H9 (cell line): ENCODE data around the gene EPB41L5. TPM values are rescaled to one million over a fixed set of nuclear protein-coding genes. Genes with fewer than 3 reads are reported as not detected.
"Not testable (repeated sequence)": the region's sequence is repeated elsewhere in the genome, so short reads cannot be mapped to it uniquely, and the experiment has no call there.

Source experiments
- DNase-seq: peaks from one replicate; pipeline ENCODE4 v3.0.0-alpha.2; 2017
- H2AFZ ChIP-seq: one replicate; pipeline ENCODE4 v1.6.1; 2013; ENCODE audit warnings: mild to moderate bottlenecking, low read length, control low read depth, moderate library complexity
- H2AK5ac ChIP-seq: 2 replicates; pipeline ENCODE4 v1.6.1; 2013; ENCODE audit warnings: low read length, control low read depth, mixed read lengths; ENCODE audit not compliant: insufficient read length
- H2BK120ac ChIP-seq: one replicate; pipeline ENCODE4 v1.6.1; 2013; ENCODE audit warnings: low read depth, mild to moderate bottlenecking, low read length, control low read depth, inconsistent platforms; ENCODE audit not compliant: poor library complexity, severe bottlenecking
- H2BK12ac ChIP-seq: 2 replicates; pipeline ENCODE4 v1.6.1; 2013; ENCODE audit warnings: low read length, control low read depth, mixed read lengths, low read depth; ENCODE audit not compliant: insufficient read length
- H2BK15ac ChIP-seq: 2 replicates; pipeline ENCODE4 v1.6.1; 2013; ENCODE audit warnings: low read depth, low read length, control low read depth
- H2BK20ac ChIP-seq: one replicate; pipeline ENCODE4 v1.6.1; 2013; ENCODE audit warnings: low read depth, mild to moderate bottlenecking, low read length, control low read depth, inconsistent platforms; ENCODE audit not compliant: poor library complexity, severe bottlenecking
- H2BK5ac ChIP-seq: 2 replicates; pipeline ENCODE4 v1.6.1; 2013; ENCODE audit warnings: low read length, control low read depth, mixed read lengths; ENCODE audit not compliant: insufficient read length
- H3K14ac ChIP-seq: 2 replicates; pipeline ENCODE4 v1.6.1; 2013; ENCODE audit warnings: low read length, control low read depth; ENCODE audit not compliant: insufficient read depth
- H3K18ac ChIP-seq: 2 replicates; pipeline ENCODE4 v1.6.1; 2013; ENCODE audit warnings: low read depth, mild to moderate bottlenecking, mixed read lengths, low read length, control low read depth; ENCODE audit not compliant: insufficient read length
- H3K23ac ChIP-seq: 2 replicates; pipeline ENCODE4 v1.6.1; 2013; ENCODE audit warnings: low read length, control low read depth, mixed read lengths, low read depth; ENCODE audit not compliant: insufficient read length
- H3K23me2 ChIP-seq: 2 replicates; pipeline ENCODE4 v1.6.1; 2013; ENCODE audit warnings: low read depth, mild to moderate bottlenecking, mixed read lengths, low read length, control low read depth; ENCODE audit not compliant: insufficient read length, poor library complexity, severe bottlenecking
- H3K27ac ChIP-seq: 2 replicates; pipeline ENCODE4 v1.5.1; 2013; ENCODE audit warnings: low read length, control low read depth, mixed read lengths, low read depth; ENCODE audit not compliant: insufficient read length
- H3K27me3 ChIP-seq: 2 replicates; pipeline ENCODE4 v1.6.1; 2013; ENCODE audit warnings: low read length, control low read depth, inconsistent platforms; ENCODE audit not compliant: insufficient read depth
- H3K4ac ChIP-seq: 2 replicates; pipeline ENCODE4 v1.6.1; 2013; ENCODE audit warnings: low read depth, mild to moderate bottlenecking, control low read depth, inconsistent platforms, low read length, moderate library complexity
- H3K4me1 ChIP-seq: 2 replicates; pipeline ENCODE4 v1.6.1; 2013; ENCODE audit warnings: low read length, control low read depth, inconsistent platforms; ENCODE audit not compliant: insufficient read depth
- H3K4me2 ChIP-seq: 2 replicates; pipeline ENCODE4 v1.6.1; 2013; ENCODE audit warnings: low read length, control low read depth, mixed read lengths; ENCODE audit not compliant: insufficient read length, insufficient read depth
- H3K56ac ChIP-seq: 2 replicates; pipeline ENCODE4 v1.6.1; 2013; ENCODE audit warnings: low read depth, mild to moderate bottlenecking, mixed read lengths, low read length, control low read depth; ENCODE audit not compliant: insufficient read length
- H3K79me1 ChIP-seq: 2 replicates; pipeline ENCODE4 v1.6.1; 2013; ENCODE audit warnings: low read depth, mild to moderate bottlenecking, moderate library complexity, low read length, control low read depth, inconsistent platforms; ENCODE audit not compliant: insufficient read depth, poor library complexity, severe bottlenecking
- H3K79me2 ChIP-seq: 2 replicates; pipeline ENCODE4 v1.6.1; 2013; ENCODE audit warnings: low read length, control low read depth, inconsistent platforms; ENCODE audit not compliant: insufficient read depth
- H3K9ac ChIP-seq: 2 replicates; pipeline ENCODE4 v1.6.1; 2013; ENCODE audit warnings: low read length, control low read depth, mixed read lengths; ENCODE audit not compliant: insufficient read length; ENCODE audit errors: extremely low read depth
- H3K9me3 ChIP-seq: one replicate; pipeline ENCODE4 v1.6.1; 2013; ENCODE audit warnings: low read depth, low read length, inconsistent platforms; ENCODE audit not compliant: control insufficient read depth
- H3T11ph ChIP-seq: one replicate; pipeline ENCODE4 v1.6.1; 2013; ENCODE audit warnings: mild to moderate bottlenecking, low read length, control low read depth, inconsistent platforms
- H4K20me1 ChIP-seq: one replicate; pipeline ENCODE4 v1.6.1; 2013; ENCODE audit not compliant: control insufficient read depth, insufficient read length, insufficient read depth
- H4K5ac ChIP-seq: 2 replicates; pipeline ENCODE4 v1.6.1; 2013; ENCODE audit warnings: low read depth, mild to moderate bottlenecking, mixed read lengths, low read length, control low read depth; ENCODE audit not compliant: insufficient read length
- H4K8ac ChIP-seq: replicated peaks from 2 replicates; pipeline ENCODE4 v1.6.1; 2013; ENCODE audit warnings: low read length, control low read depth, mixed read lengths, low read depth; ENCODE audit not compliant: insufficient read length
- H4K91ac ChIP-seq: 2 replicates; pipeline ENCODE4 v1.6.1; 2013; ENCODE audit warnings: low read depth, mild to moderate bottlenecking, moderate library complexity, mixed read lengths, low read length, control low read depth; ENCODE audit not compliant: insufficient read length
- H3K27ac Mint-ChIP-seq, 3 experiments: 2 replicates in 2 of 3; 3 replicates in 1 of 3; pipeline ENCODE4 v1.8.0; 2020 to 2021; ENCODE audit warnings: mixed read lengths in 3 of 3, mild to moderate bottlenecking in 1 of 3, moderate library complexity in 1 of 3
- H3K27me3 Mint-ChIP-seq: 2 replicates; pipeline ENCODE4 v1.8.0; 2021; ENCODE audit warnings: low read depth, mild to moderate bottlenecking, moderate library complexity, mixed read lengths
- H3K36me3 Mint-ChIP-seq, 3 experiments: 2 replicates in 2 of 3; 3 replicates in 1 of 3; pipeline ENCODE4 v1.8.0; 2020 to 2021; ENCODE audit warnings: low read depth in 3 of 3, mixed read lengths in 3 of 3; ENCODE audit not compliant: insufficient read depth in 1 of 3
- H3K4me1 Mint-ChIP-seq, 2 experiments: 2 replicates each; pipeline ENCODE4 v1.8.0; 2020; ENCODE audit warnings: mixed read lengths in 2 of 2
- H3K4me3 Mint-ChIP-seq, 2 experiments: 2 replicates in 1 of 2; 3 replicates in 1 of 2; pipeline ENCODE4 v1.8.0; 2020 to 2021; ENCODE audit warnings: mild to moderate bottlenecking in 2 of 2, mixed read lengths in 2 of 2, moderate library complexity in 1 of 2
- H3K9me3 Mint-ChIP-seq, 2 experiments: 2 replicates in 1 of 2; 3 replicates in 1 of 2; pipeline ENCODE4 v1.8.0; 2020; ENCODE audit warnings: mild to moderate bottlenecking in 2 of 2, mixed read lengths in 2 of 2, moderate library complexity in 1 of 2
- WGBS: extraction: QIAGEN DNeasy Blood & Tissue Kit; methylation state at CpG from one replicate; pipeline ENCODE4 v1.1.7; 2013; ENCODE audit warnings: missing lambda C conversion rate, low lambda C conversion rate, mixed read lengths; ENCODE audit not compliant: insufficient read length; ENCODE audit errors: extremely low coverage; 5-methylcytosine and 5-hydroxymethylcytosine counted together
- total RNA-seq: library from RNA; stranded (reverse); gene quantifications from 2 replicates; pipeline ENCODE4 v1.2.1, GENCODE V29; 2021
- TF ChIP-seq, protein P1 (sequence below): fragments of 200-600 bp; sonication (generic); conservative IDR thresholded peaks from 3 replicates; pipeline ENCODE4 v1.8.0; 2021; ENCODE audit warnings: antibody characterized with exemption, mild to moderate bottlenecking

The EPB41L5 gene
- total RNA-seq, 1 experiment from 2014 or later = 40.4 TPM

DNA sequence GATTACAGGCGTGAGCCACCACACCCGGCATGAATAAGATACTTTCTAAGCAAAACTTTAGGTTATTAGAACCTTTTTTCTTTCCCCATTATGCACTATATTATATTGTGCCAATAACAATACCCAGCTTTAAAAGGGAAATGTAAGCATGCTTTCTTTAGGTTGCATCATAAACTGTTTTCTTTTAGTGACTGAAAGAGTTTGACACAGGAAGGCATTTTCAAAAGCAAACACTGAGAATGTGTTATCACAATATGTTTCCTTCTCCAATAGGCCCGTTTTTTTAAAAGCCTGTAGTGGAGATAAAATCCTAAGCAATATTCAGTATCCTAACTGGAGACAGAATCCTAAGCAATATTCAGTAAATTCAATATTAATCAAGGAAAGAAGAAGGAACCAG is 16.7 kb upstream of the EPB41L5 start:
- H3T11ph ChIP-seq = no peak overlapping the region
- no peaks in the 10 kb centered on the region for H3K79me1 ChIP-seq
- Mint-ChIP-seq H3K9me3 (no peaks in the 10 kb centered on the region), H3K36me3 (no peaks in the 10 kb centered on the region), H3K27me3 (no peaks in the 10 kb centered on the region), H3K4me3 (no peak overlapping the region), H3K27ac (no peak overlapping the region; a peak in 1 of 7 replicates), H3K4me1 (peaks cover 0 to 4% of the 10 kb centered on the region in 2 experiments; a peak in 2 of 4 replicates)
- H3K4me1 ChIP-seq = no peaks in the 10 kb centered on the region
- H3K9me3 ChIP-seq = no peaks in the 10 kb centered on the region
- no peak overlapping the region for H3K9ac ChIP-seq
- no peak overlapping the region for H4K8ac ChIP-seq
- TF ChIP-seq, protein P1, sequence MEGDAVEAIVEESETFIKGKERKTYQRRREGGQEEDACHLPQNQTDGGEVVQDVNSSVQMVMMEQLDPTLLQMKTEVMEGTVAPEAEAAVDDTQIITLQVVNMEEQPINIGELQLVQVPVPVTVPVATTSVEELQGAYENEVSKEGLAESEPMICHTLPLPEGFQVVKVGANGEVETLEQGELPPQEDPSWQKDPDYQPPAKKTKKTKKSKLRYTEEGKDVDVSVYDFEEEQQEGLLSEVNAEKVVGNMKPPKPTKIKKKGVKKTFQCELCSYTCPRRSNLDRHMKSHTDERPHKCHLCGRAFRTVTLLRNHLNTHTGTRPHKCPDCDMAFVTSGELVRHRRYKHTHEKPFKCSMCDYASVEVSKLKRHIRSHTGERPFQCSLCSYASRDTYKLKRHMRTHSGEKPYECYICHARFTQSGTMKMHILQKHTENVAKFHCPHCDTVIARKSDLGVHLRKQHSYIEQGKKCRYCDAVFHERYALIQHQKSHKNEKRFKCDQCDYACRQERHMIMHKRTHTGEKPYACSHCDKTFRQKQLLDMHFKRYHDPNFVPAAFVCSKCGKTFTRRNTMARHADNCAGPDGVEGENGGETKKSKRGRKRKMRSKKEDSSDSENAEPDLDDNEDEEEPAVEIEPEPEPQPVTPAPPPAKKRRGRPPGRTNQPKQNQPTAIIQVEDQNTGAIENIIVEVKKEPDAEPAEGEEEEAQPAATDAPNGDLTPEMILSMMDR = no peak
- no peak overlapping the region for H4K5ac ChIP-seq
- DNase-seq = no peak
- H3K79me2 ChIP-seq = no peaks in the 10 kb centered on the region
- no peak overlapping the region for H3K27ac ChIP-seq
- H2BK120ac ChIP-seq = no peak overlapping the region
- H2AFZ ChIP-seq = no peak overlapping the region
- H3K14ac ChIP-seq = no peak overlapping the region
- no peak overlapping the region for H4K91ac ChIP-seq
- H3K23ac ChIP-seq = no peak overlapping the region
- H2BK5ac ChIP-seq = no peak overlapping the region
- no peaks in the 10 kb centered on the region for H3K27me3 ChIP-seq
- H2AK5ac ChIP-seq = no peak overlapping the region
- no peaks in the 10 kb centered on the region for H3K23me2 ChIP-seq
- no CpG with 5 or more reads among the region's 3 CpGs for WGBS
- H2BK20ac ChIP-seq = no peak overlapping the region
- no peak overlapping the region for H3K18ac ChIP-seq
- H2BK15ac ChIP-seq = no peak overlapping the region
- H3K4ac ChIP-seq = no peak overlapping the region
- H2BK12ac ChIP-seq = no peak overlapping the region
- H3K4me2 ChIP-seq = no peak overlapping the region
- H4K20me1 ChIP-seq = no peaks in the 10 kb centered on the region
- H3K56ac ChIP-seq = no peak overlapping the region

- not testable (repeated sequence) for H3K4ac ChIP-seq, H2BK15ac ChIP-seq, H3K4me3 Mint-ChIP-seq, H3K23ac ChIP-seq, H2AK5ac ChIP-seq, H3K9ac ChIP-seq, H4K20me1 ChIP-seq, H3K14ac ChIP-seq, H2BK20ac ChIP-seq, H4K5ac ChIP-seq, H3K23me2 ChIP-seq, H3K27ac Mint-ChIP-seq, H3K56ac ChIP-seq, H3K4me1 Mint-ChIP-seq, H3T11ph ChIP-seq, H2BK12ac ChIP-seq, H3K9me3 ChIP-seq, H4K8ac ChIP-seq, H4K91ac ChIP-seq, H3K9me3 Mint-ChIP-seq, H3K27me3 Mint-ChIP-seq, H2BK5ac ChIP-seq, H3K36me3 Mint-ChIP-seq, H3K18ac ChIP-seq, H3K79me2 ChIP-seq, H3K4me1 ChIP-seq, H3K79me1 ChIP-seq, H2AFZ ChIP-seq, H3K4me2 ChIP-seq, H2BK120ac ChIP-seq, H3K27me3 ChIP-seq, H3K27ac ChIP-seq
- DNase-seq = peak; percentile 41
- WGBS = no CpG with 5 or more reads among the region's 55 CpGs
Measured at GRCh38 chr2:119996896-119997891, 15.7 kb upstream of the EPB41L5 start.
